HEK293T (cell line): ENCODE measurements around the gene EIF3F.
"Not testable (repeated sequence)": the region's sequence is repeated elsewhere in the genome, so short reads cannot be mapped to it uniquely, and the experiment has no call there.

ENCODE experiments used
- CTCF ChIA-PET: fragments of 350-600 bp; formaldehyde crosslinking; extraction: SDS; loops from one replicate; lab custom pipeline; 2021; ENCODE audit warnings: antibody characterized with exemption, inconsistent platforms; lab: Yijun Ruan, JAX
- POLR2A ChIA-PET: fragments of 350-600 bp; formaldehyde crosslinking; extraction: SDS; loops from one replicate; lab custom pipeline; 2020; ENCODE audit warnings: antibody characterized with exemption, inconsistent platforms; lab: Yijun Ruan, JAX
- DNase-seq: peaks from one replicate; pipeline ENCODE4 v3.0.0; 2012; ENCODE audit warnings: mixed read lengths; ENCODE audit errors: extremely low spot score
- ARNT ChIP-seq: fragments of 450-650 bp; IDR thresholded peaks from 2 replicates; pipeline ENCODE4 v1.6.1; 2017; ENCODE audit warnings: mild to moderate bottlenecking
- BHLHE40 ChIP-seq: fragments of 450-650 bp; IDR thresholded peaks from 2 replicates; pipeline ENCODE4 v1.6.1; 2016; ENCODE audit warnings: mild to moderate bottlenecking, moderate library complexity, borderline replicate concordance
- CTBP1 ChIP-seq: fragments of 450-650 bp; IDR thresholded peaks from 2 replicates; pipeline ENCODE4 v1.6.1; 2016; ENCODE audit warnings: borderline replicate concordance
- ELF4 ChIP-seq: fragments of 450-650 bp; IDR thresholded peaks from 2 replicates; pipeline ENCODE4 v1.6.1; 2017; ENCODE audit warnings: antibody characterized with exemption
- FOXA1 ChIP-seq: fragments of 450-650 bp; IDR thresholded peaks from 2 replicates; pipeline ENCODE4 v1.6.1; 2016; ENCODE audit warnings: mild to moderate bottlenecking
- FOXK2 ChIP-seq: fragments of 450-650 bp; IDR thresholded peaks from 2 replicates; pipeline ENCODE4 v1.6.1; 2016; ENCODE audit warnings: mild to moderate bottlenecking
- FOXM1 ChIP-seq: fragments of 450-650 bp; IDR thresholded peaks from 2 replicates; pipeline ENCODE4 v1.6.1; 2017; ENCODE audit warnings: mild to moderate bottlenecking, borderline replicate concordance
- HDGF ChIP-seq: fragments of 450-650 bp; IDR thresholded peaks from 2 replicates; pipeline ENCODE4 v1.6.1; 2017; ENCODE audit warnings: antibody characterized with exemption, borderline replicate concordance
- L3MBTL2 ChIP-seq: fragments of 450-650 bp; conservative IDR thresholded peaks from 2 replicates; pipeline ENCODE4 v1.6.1; 2016; ENCODE audit warnings: mild to moderate bottlenecking
- LEF1 ChIP-seq: fragments of 450-650 bp; IDR thresholded peaks from 2 replicates; pipeline ENCODE4 v1.6.1; 2017; ENCODE audit warnings: mild to moderate bottlenecking, borderline replicate concordance
- NFRKB ChIP-seq: fragments of 450-650 bp; IDR thresholded peaks from 2 replicates; pipeline ENCODE4 v1.6.1; 2016; ENCODE audit warnings: mild to moderate bottlenecking, moderate library complexity
- PKNOX1 ChIP-seq: fragments of 450-650 bp; IDR thresholded peaks from 2 replicates; pipeline ENCODE4 v1.6.1; 2016
- SP1 ChIP-seq: fragments of 450-650 bp; IDR thresholded peaks from 2 replicates; pipeline ENCODE4 v1.6.1; 2017
- SUZ12 ChIP-seq: fragments of 450-650 bp; IDR thresholded peaks from 2 replicates; pipeline ENCODE4 v1.6.1; 2016; ENCODE audit warnings: mild to moderate bottlenecking
- TARDBP ChIP-seq: fragments of 450-650 bp; IDR thresholded peaks from 2 replicates; pipeline ENCODE4 v1.6.1; 2016
- ZNF384 ChIP-seq: fragments of 450-650 bp; IDR thresholded peaks from 2 replicates; pipeline ENCODE4 v1.6.1; 2016

EIF3F gene

DNA sequence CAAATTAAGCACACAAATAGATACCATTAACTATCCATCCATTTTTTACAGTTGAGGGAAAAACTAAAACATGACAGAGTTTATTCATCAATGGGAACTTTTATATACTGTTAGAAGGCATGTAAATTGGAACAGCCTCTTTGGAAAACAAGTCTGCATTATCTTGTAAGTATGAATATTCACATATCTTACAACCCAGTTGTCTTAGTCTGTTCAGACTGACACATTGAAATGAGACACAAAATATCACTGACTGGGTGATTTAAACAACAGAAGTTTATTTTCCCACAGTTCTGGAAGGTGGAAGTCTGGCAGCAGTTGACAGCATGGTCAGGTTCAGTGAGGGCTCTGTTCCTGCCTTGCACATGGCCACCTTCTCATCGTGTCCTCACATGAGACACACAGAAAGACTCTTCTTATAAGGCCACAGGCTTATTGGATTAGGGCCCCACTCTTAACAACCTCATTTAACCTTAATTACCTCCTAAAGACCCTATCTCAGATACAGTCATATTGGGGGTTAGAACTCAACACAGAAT is 5.4 kb upstream of the EIF3F start:
- CTCF ChIA-PET = no interaction called here
- POLR2A ChIA-PET = no interaction called here

DNA sequence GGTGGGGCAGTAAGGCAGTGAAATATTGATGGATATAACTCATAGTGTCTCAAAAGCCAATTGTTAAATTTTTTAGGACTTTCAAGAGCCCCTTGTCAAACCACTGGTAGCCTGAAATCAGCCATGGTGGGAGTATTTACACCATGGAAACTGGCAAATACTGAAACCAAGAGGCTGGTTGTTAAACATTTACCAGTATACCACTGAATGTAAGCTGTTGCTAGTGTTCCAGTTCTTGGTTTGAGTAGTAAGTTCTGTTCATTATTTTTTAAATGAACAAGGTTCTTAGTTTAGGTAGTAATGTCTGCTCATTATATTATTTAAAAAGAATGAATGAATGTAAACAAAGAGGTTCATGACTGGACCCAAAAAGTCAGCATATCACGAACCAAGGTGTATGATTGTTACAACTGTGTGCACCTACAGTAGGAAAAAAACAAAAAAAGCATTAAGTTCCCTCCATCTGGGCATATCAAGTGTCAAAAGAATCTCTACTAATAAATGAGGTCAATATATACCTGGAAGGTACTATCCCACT is 4.5 kb upstream of the EIF3F start:
- ChIA-PET CTCF (no interaction called here), POLR2A (no interaction called here)
- DNase-seq = no peak
- TF ChIP-seq TARDBP = no peak
- TF ChIP-seq ELF4 = no peak
- TF ChIP-seq FOXA1 = no peak
- TF ChIP-seq FOXK2 = no peak
- no peak for TF ChIP-seq BHLHE40
- TF ChIP-seq FOXM1 = no peak
- TF ChIP-seq L3MBTL2 = no peak
- no peak for TF ChIP-seq CTBP1
- no peak for TF ChIP-seq HDGF
- TF ChIP-seq ARNT = no peak
- no peak for TF ChIP-seq NFRKB
- TF ChIP-seq LEF1 = no peak
- no peak for TF ChIP-seq PKNOX1
- TF ChIP-seq SUZ12 = no peak
- TF ChIP-seq ZNF384 = no peak
- no peak for TF ChIP-seq SP1

More for the DNA sequence above, 5.4 kb upstream of the EIF3F start:
- no peak for TF ChIP-seq PKNOX1
- no peak for TF ChIP-seq SP1
- no peak for TF ChIP-seq ARNT
- no peak for TF ChIP-seq SUZ12
- no peak for TF ChIP-seq ELF4
- no peak for TF ChIP-seq CTBP1
- TF ChIP-seq NFRKB = no peak
- no peak for TF ChIP-seq BHLHE40
- TF ChIP-seq TARDBP = no peak
- TF ChIP-seq HDGF = no peak
- TF ChIP-seq FOXK2 = no peak
- TF ChIP-seq LEF1 = no peak
- TF ChIP-seq FOXM1 = no peak
- no peak for TF ChIP-seq FOXA1
- DNase-seq = no peak

DNA sequence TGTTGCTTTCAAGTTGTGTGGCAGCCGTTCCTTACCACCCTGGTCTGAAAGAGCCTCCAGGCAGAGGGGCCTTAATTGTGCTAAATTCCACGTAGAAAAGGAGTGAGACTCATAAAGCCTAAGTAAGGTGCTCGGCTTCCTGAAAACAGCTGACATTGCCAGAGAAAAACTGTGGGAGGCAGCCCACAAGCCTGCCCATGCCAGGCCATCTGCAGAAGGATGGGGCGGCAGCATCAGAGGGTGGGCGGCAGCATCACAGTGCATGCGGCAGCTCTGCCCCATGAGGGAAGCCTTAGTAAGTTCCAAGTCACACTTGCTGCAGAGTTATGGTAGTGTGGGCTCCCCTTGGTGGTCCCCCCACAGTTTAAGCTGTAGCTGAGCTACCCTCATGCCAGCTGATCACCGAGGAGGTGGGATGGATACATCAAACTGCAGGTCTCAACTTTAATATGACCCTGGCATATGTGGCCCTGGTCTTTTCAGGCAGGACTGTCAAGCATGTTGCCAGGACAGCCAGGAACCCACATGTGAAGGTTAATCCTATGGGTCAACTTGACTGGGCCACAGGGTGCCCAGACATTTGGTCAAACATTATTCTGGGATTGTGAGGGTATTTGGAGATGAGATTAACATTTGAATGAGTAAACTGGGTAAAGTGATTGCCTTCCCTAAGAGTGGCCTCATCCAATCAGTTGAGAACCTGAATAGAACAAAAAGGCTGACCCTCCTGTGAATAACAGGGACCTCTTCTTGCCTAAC is 3.1 kb upstream of the EIF3F start:
- CTCF ChIA-PET = no interaction called here
- POLR2A ChIA-PET = no interaction called here

DNA sequence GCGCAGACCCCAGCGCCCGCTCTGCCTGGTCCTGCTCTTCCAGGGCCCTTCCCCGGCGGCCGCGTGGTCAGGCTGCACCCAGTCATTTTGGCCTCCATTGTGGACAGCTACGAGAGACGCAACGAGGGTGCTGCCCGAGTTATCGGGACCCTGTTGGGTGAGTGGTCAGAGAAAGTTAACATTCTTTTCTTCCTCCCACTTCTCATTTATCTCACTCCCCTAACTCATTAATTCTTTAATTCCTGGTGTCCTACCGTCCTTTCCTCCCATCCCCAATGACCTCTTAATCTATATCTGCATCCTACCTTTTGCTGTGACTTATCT is 385 bp downstream of the EIF3F start:
- DNase-seq = not testable (repeated sequence)
- CTCF ChIA-PET = interaction anchor here (0.6 to 2.0 kb wide), 12 partner anchors 10 to 889 kb away, joined by 3 to 22 read pairs (median 6); no protein-coding TSS in a partner anchor
- POLR2A ChIA-PET = interaction anchor here (1.0 to 1.4 kb wide), 6 partner anchors 9 to 96 kb away, joined by 3 to 10 read pairs (median 6); no protein-coding TSS in a partner anchor

More for the DNA sequence above, 3.1 kb upstream of the EIF3F start:
- no peak for TF ChIP-seq L3MBTL2
- no peak for TF ChIP-seq BHLHE40
- no peak for TF ChIP-seq NFRKB
- TF ChIP-seq CTBP1 = no peak
- no peak for TF ChIP-seq SUZ12
- no peak for TF ChIP-seq FOXM1
- no peak for TF ChIP-seq FOXK2
- no peak for TF ChIP-seq PKNOX1
- no peak for TF ChIP-seq LEF1
- DNase-seq = no peak

- TF ChIP-seq SP1 (no peak), PKNOX1 (no peak)
- ChIA-PET CTCF (no interaction called here), POLR2A (no interaction called here)
- no peak for DNase-seq
Measured at GRCh38 chr11:7994581-7995278, 7.6 kb downstream of the EIF3F start.
